Right lung (tissue), 5 donors: ENCODE results near the gene MARS1. TPM values are rescaled to one million over a fixed set of nuclear protein-coding genes. Genes with fewer than 3 reads are reported as not detected.
"Not testable (repeated sequence)": the region's sequence is repeated elsewhere in the genome, so short reads cannot be mapped to it uniquely, and the experiment has no call there.

ENCODE experiments used
- DNase-seq, 2 donors: peaks; one replicate each; pipeline ENCODE4 v3.0.0-alpha.2; 2013
- polyA plus RNA-seq, 5 donors: library from polyadenylated mRNA; unstranded; fragments of 120-200 nt; gene quantifications; one replicate each; pipeline versions ENCODE4 v1.2.1 to v1.2.3, GENCODE V29; 2013; ENCODE audit warnings: inconsistent platforms in 1 of 5, low replicate concordance in 1 of 5; ENCODE audit not compliant: insufficient read length in 5 of 5, insufficient read depth in 1 of 5

The MARS1 gene
- polyA plus RNA-seq, 5 donors: 90.0 to 133 (median 109) TPM

DNA sequence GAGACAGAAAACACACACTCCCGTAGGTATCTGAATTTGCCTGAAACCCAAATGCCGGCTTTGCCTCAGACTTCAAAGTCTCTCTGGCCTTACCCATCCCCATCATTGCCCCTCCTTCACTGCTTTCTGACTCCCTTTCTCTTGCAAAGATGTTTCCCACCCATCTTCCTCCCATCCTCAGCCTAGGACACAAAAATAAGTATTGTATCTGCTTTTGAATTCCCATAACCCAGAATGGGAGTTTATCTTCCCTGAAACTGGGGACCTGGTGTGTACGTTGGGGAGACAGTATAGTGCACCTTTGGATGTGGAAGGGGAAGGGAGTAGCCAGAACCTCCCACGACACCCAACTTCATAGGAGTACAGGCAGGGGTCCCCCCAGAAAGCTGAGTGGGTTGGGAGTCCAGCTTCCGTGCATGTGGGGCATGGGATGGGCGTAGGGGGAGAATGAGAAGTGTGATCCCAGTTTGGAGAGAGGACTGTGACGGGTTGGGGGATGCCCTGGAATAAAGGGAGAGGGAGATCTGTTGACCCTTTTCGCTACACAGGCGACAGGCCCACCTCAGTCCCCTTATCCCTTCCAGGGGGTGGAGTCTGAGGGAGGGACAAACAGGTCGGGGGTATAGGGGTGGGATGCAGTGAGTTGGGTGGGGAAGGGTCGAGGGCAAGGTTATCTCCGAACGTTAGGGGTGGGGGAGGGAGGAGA is 61.5 kb downstream of the MARS1 start:
- DNase-seq: no peak

DNA sequence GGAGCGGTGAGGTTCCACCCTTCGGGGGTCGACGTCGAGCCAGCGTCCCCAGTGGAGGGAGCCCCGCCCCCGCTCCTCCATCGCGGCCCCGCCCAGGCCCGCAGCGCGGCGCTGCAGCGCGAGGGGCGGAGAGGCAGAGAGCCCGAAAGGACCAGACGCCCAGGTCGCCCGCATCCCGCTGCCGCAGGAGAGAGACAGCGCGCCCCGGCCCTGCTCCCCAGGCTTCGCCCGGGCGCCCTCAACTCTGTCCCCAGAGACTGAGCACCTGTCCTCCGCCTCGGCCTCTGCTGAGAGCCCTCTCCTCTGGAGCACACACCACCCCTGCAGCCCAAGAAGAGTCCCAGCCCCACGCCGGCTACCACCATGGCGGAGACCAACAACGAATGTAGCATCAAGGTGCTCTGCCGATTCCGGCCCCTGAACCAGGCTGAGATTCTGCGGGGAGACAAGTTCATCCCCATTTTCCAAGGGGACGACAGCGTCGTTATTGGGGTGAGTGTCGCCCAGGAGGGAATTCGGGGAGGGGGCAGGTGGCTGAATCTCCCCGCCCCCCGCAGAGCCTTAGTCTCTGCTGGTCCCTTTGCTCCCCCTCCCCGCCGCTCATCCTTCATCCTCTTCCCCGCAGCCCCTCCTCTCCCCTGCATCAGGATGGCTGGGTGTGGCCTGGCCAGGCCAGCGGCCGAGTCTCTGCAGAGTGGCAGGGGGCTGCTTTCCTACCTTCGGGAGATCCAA is 62.2 kb downstream of the MARS1 start, which contains the start of gene KIF5A:
TSS of gene KIF5A (plus strand) at position 136 of the 732 bp plus-strand sequence. CDS start at position 364, 228 bp downstream.
- DNase-seq: no peak

DNA sequence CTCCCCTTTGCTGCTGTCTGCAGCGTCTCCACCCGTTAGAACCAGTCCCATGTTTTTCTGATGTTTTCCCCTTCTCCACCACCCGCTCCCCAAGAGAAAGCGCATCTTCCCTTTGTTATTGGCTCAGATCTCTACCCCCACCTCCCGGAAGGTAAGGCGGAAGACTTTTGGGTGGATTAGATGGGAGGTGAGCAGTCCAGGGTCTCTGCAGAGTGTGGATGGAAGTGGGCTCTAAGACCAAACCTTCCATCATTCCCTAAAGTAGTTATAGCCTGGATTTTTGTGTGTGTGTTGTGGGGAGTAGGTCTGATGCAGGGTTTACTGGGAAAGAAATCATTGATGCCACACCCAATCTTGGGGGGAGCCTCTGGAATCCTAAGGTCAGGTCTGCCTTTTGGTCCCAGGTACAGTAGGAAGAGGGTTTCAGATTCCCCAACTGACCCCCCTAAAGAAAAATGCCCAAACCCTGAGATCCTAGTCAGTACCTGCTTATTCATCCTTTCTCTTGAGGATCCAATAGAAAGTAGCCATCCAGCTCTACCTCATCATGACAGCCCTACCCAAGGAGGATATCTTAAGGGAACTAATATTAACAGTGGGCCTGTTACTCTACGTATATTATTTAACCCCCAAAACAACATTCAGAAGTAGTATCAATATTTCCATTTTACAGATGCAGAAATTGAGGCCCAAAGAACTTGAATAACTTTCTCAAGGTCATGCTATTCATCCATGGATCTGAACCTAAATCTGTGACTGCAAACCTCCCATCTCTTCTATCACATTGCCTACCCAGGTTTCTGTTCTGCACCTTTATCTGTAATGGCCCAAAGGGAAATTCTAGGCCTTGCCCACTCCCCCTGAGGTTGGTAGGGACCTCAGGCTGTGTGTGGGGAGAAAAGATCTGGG is 63.0 kb downstream of the MARS1 start:
- DNase-seq: no peak

DNA sequence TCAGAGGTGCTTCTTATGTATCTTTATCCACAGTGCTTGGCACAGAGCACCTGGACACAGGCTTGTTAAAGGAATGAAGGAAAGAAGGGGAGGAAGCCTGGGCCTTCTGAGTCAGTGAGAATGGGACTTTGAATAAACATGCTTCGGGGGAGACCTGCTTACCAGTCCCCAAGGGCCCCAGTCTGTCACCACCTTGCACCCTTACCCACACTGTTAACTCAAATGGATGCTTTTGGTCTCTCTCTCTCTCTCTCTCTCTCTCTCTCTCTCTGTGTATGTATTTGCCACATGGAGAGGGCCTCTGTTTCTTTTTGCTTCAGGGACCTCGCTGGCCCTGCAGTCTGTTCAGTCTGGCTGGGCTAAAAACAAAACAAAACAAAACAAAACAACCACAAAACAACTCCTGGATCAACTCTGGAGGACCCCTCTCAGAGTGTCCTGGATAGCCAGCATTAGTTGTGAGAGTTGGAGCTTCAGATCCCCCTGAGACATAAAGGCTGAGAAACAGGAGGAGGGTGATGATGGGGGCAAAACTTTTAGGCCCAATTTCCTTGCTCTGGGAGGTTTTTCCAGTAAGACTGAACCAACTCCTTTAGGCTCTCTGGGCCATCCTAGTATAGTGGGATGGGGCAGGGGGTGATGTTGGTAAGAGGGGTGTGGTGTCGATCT is 63.9 kb downstream of the MARS1 start:
- DNase-seq: no peak

DNA sequence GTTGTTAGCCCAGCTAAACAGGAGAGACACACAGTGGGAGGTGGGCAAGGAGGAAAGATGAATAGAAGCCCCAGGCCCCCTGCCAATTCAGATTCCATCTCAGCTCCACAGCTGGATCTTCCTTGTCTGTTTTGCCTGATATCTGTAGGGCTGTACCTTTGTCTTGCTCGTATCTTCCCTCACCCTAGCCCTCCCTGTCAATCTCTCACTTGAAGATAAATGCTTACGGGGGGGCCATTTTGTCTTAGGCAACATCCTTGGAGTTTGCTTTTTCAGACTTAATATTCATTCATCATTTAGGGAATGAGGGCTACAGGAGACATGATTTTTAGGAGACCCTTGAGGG is 64.4 kb downstream of the MARS1 start:
- DNase-seq: no peak

DNA sequence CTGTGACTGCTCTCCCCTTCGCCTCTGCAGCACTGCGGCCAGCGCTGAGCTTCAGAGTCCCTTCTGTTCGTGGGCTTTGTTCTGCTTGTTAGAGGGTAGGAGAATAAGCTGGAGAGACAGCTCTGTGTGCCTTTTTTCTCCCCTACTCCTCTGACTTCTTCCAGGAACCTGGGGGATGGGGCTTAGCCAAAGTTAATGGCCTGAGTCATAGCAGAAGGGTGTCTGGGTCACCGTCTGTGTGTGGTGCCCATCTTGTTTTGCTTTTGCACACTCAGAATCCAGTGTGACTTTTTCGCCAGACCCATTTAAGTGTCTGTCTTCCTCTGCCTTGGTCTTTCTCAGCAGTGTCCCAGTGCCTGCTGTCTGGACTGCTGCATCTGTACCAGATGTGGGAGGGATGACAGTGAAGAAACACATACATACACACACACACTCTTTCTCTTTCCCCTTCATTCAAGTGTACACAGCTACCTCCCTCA is 65.0 kb downstream of the MARS1 start:
- DNase-seq: no peak

DNA sequence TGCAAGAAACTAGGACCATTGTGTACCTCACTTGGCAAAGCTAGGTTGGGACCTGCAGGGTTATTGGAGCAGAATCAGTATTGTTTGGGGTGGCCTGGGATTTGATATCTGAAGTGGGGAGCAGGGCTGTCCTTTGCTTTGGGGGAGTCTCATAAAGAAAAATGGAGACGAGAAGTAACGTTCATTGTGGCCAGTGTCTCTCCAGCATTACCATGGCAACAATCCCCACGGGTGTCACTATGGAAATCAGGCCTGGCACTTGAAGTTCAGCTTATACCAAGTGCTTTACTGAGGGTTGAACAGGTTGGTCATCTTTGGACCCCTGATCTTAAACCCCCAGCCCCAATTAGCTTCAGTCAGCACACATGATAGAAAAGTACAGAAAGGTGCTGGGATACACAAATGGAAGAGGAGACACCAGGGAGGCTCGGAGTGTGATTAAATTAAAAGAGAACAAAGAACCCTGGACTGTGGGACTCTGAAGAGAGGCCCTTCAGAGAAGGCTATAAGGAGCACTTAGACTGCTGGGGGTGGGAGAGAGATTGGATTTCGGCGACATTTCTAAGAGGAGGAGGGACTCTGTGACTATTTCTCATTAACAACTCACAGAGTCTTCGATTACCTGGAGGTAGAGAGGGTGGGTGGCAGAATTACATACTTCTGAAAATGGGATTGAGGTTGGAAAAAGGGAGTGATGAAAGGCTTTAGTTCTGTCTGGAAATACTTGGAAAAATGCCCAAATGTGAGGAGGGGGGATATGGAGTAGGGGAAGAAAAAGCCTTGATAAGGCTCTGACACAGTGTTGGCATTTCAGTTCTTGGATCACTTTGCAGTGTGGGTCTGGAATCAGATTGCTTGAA is 65.7 kb downstream of the MARS1 start:
- DNase-seq: peak in 1 of 2 donors; percentile 4

DNA sequence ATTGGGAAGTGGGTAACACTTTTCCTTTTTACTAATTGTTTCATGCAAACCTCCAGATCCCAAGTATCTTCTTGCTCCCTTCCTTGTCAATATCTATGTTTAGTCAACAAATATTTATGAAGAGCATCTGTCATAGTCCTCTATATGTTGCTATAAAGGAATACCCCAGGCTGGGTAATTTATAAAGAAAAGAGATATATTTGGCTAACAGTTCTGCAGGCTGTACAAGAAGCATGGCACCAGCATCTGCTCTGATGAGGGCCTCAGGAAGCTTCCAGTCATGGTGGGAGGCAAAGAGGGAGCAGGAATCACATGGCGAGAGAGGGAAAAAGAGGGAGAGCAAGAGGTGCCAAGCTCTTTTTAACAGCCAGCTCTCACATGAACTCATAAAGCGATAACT is 66.6 kb downstream of the MARS1 start:
- DNase-seq: no peak

DNA sequence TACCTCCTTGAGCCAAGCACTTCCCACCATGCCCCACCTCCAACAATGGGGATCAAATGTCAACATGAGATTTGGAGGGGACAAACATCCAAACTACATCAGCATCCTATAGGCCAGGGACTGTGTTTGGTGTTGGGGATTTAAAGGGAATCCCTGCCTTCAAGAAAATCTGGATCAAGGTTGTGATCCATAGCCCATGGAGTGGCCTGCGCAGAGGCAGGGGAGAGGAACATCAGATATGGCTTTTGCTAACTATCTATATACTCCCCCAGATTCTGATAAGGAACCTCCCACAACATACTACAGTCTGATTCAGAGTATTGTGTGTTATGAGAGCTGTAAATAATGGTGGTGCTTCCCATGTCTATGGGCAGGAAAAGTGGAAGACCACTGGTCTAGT is 67.0 kb downstream of the MARS1 start:
- no peak for DNase-seq

DNA sequence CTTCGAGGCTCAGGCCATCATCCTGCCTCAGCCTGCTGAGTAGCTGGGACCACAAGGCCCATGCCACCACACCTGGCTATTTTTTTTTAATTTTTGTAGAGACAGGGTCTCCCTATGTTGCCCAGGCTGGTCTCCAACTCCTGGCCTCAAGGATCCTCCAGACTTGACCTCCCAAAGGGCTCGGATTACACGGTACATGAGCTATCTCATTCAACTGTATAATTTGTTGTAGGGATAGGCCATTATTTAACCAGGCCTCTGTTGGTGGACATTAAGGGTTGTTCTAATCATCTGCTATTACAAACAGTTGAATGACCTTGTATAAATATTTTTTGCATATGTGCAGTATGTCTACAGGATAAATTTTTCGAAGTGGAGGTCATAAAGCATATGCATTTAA is 71.0 kb downstream of the MARS1 start:
- DNase-seq: no peak

DNA sequence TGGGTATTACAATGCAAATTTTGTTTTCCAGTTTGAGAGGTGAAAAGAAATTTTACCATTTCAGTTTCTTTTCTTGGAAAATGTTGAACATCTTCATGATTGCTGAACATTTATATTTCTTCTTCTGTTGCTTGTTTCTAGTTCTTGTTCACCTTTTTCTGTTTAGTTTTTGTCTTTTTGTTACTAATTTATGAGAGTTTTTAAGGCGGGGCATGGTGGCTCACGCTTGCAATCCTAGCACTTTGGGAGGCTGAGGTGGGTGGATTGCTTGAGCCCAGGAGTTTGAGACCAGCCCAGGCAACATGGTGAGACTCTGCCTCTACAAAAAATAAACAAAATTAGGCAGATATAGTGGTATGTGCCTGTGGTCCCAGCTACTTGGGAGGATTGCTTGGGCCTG is 72.6 kb downstream of the MARS1 start:
- DNase-seq: no peak

DNA sequence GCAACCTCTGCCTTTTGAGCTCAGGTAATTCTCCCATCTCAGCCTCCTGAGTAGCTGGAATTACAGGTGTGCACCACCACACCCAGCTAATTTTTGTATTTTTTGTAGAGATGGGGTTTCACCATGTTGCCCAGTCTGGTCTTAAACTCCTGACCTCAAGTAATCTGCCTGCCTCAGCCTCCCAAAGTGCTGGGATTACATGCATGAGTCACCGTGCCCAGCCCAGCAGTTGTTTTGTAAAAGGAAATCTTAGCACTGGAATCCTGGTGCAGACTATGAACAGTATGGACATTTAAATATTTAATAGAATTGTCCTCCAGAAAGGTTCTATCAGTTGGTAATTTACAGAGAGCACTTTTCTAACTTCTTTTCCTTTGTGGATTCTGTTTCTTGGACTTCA is 73.2 kb downstream of the MARS1 start:
- DNase-seq: not testable (repeated sequence)

DNA sequence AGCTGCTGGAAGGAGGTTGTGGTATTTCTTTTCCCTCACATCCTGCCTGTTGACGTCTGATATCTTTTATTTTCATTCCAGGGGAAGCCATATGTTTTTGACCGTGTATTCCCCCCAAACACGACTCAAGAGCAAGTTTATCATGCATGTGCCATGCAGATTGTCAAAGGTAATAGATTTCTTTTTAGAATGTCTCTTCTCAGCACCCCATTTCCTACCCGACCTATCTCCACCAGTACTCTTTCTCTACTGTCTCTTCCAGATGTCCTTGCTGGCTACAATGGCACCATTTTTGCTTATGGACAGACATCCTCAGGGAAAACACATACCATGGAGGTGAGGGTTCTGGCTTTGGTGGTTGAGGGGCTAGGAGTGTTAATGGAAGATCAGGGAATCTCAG is 75.5 kb downstream of the MARS1 start:
- DNase-seq: no peak

DNA sequence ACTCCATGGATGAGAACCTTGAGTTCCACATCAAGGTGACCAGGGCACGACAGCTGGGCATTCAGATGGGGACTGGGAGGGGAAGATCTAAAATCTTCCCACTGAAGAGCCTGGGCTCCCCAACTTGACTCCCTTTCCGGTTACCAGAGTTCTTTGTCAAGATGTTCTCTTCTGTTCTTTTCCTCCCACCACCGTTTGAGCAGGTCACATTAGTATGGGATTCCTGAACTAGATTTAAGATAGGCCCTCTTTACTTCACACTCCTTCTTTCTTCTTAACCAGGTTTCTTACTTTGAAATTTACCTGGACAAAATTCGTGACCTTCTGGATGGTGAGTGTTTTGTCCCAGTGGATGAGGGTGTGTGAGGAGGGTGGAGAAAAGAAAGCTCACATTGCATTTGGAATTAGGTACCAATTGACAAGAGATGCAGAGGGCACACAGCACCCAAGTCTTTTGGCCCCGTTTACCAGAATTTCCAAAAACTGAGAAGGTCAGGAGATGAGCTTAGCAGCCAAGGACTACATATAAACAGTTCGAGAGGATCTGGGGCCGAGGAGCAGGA is 76.4 kb downstream of the MARS1 start:
- DNase-seq: no peak

Other genes with a start within 250 kb of the MARS1 start
- gene STAC3, start 236.9 kb upstream of the MARS1 start, polyA plus RNA-seq: 10 to 100 TPM in 1 of 5 donors, 1 to 10 TPM in 4; 2.9 to 20.8 (median 4.3) TPM
- gene R3HDM2, start 57.0 kb upstream of the MARS1 start, polyA plus RNA-seq: 10 to 100 TPM; 60.9 to 89.4 (median 80.8) TPM
- under 1 TPM; 0.09 to 0.29 (median 0.21) TPM for gene INHBC, start 53.3 kb upstream of the MARS1 start, polyA plus RNA-seq
- 1 to 10 TPM in 2 of 5 donors, under 1 TPM in 3; 0.54 to 1.2 (median 0.90) TPM for gene INHBE, start 32.8 kb upstream of the MARS1 start, polyA plus RNA-seq
- gene GLI1, start 28.3 kb upstream of the MARS1 start, polyA plus RNA-seq: 10 to 100 TPM; 27.6 to 41.1 (median 34.5) TPM
- 1 to 10 TPM; 4.4 to 5.4 (median 5.2) TPM for gene ARHGAP9, start 8.2 kb upstream of the MARS1 start, polyA plus RNA-seq
- gene DDIT3, start 32.4 kb downstream of the MARS1 start, polyA plus RNA-seq: 10 to 100 TPM; 18.1 to 26.4 (median 19.2) TPM
- gene MBD6, start 34.8 kb downstream of the MARS1 start, polyA plus RNA-seq: 10 to 100 TPM; 55.7 to 78.7 (median 72.7) TPM
- gene DCTN2, start 59.1 kb downstream of the MARS1 start, polyA plus RNA-seq: 100 to 1,000 TPM; 149 to 169 (median 154) TPM
- gene KIF5A, start 62.0 kb downstream of the MARS1 start, polyA plus RNA-seq: 1 to 10 TPM; 4.6 to 6.1 (median 5.1) TPM
- 10 to 100 TPM; 18.1 to 22.8 (median 20.1) TPM for gene PIP4K2C, start 103.1 kb downstream of the MARS1 start, polyA plus RNA-seq
- 10 to 100 TPM; 52.7 to 65.6 (median 61.0) TPM for gene DTX3, start 116.8 kb downstream of the MARS1 start, polyA plus RNA-seq
- 10 to 100 TPM; 38.6 to 50.4 (median 46.4) TPM for gene ARHGEF25, start 123.4 kb downstream of the MARS1 start, polyA plus RNA-seq
- 1 to 10 TPM in 4 of 5 donors, under 1 TPM in 1; 0.82 to 1.7 (median 1.6) TPM for gene B4GALNT1, start 145.1 kb downstream of the MARS1 start, polyA plus RNA-seq
- gene OS9, start 206.1 kb downstream of the MARS1 start, polyA plus RNA-seq: 100 to 1,000 TPM; 194 to 241 (median 220) TPM